Melanocyte of skin (primary cell): ENCODE measurements around the gene HOXA5. TPM values are rescaled to one million over a fixed set of nuclear protein-coding genes. Genes with fewer than 3 reads are reported as not detected.

Experiments
- total RNA-seq, 2 donors: library from RNA; depleted of rRNA; stranded (reverse); fragments of >200 nt; gene quantifications; 2 replicates each; pipeline ENCODE4 v1.2.3, GENCODE V29; 2012

HOXA5 gene
- under 1 TPM in 1 of 2 donors, not detected in 1; 0.33 TPM for total RNA-seq

DNA sequence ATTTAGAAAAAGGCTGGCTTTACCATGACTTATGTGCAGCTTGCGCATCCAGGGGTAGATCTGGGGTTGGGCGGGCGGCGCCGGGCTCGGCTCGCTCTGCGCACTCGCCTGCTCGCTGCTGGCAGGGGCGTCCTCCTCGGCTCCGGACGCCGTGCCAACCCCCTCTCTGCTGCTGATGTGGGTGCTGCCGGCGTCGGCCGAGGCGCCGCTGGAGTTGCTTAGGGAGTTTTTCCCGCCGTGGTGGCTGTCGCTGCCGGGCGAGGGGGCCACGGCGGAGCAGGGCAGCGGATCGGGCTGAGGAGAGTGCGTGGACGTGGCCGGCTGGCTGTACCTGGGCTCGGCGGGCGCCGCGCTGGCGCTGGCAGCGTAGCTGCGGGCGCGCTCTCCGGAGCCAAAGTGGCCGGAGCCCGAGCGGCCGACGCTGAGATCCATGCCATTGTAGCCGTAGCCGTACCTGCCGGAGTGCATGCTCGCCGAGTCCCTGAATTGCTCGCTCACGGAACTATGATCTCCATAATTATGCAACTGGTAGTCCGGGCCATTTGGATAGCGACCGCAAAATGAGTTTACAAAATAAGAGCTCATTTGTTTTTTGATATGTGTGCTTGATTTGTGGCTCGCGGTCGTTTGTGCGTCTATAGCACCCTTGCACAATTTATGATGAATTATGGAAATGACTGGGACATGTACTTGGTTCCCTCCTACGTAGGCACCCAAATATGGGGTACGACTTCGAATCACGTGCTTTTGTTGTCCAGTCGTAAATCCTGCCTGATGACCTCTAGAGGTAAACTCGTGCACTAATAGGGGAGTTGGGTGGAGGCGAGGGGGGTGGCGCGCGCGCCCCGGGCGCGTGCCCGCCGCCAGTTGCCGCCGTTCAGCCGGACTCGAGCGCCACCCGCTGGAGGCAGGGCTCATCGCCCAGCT lies at the start of gene HOXA5:
Gene HOXA5 (minus strand): TSS at position 659 of the 927 bp plus-strand sequence. CDS start 74 bp downstream, at position 585.

DNA sequence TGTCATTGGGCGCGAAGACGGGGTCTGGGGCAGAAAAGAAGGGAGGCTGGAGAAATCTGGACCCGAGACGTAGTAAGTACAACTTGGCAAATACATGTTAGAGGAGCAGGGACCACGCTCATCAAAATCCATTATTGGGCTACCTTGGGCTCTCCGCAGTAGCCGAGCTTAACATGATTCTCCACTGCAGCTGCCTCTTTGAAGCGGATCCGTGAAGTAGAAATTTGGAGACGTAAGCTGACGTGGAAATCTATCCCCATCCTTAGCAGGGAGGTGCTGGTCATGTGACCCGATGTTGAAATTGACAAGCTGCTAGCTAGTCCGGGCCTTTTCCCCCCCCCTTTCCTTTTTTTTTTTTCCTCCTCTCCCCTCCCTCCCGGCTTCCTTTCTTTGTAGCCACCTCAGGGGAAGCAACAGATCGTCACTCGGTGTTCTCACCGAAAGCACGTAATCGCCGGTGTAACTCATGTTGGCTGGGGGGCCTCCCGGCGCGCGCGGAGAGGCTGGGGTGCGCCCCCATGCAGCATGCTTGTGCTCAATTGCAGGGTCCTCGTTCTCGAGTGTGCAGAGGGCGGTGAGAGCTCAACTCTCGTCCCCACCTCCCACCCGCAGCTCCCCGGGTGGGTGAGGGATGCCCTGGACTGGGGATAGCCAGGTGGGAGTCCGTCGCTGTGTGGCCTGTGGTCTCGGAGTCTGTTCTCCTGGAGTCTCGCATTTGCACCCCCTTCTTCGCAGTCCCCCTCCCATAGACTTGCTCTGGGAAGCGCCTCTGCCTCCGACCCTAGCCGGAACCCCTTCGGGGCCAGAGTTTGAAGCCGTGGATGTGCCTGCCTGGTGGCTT lies 41.8 kb upstream of the HOXA5 start, which contains the start of gene HOXA11:
Gene HOXA11 (minus strand): TSS at position 220 of the 841 bp plus-strand sequence. CDS start 88 bp downstream, at position 132.

DNA sequence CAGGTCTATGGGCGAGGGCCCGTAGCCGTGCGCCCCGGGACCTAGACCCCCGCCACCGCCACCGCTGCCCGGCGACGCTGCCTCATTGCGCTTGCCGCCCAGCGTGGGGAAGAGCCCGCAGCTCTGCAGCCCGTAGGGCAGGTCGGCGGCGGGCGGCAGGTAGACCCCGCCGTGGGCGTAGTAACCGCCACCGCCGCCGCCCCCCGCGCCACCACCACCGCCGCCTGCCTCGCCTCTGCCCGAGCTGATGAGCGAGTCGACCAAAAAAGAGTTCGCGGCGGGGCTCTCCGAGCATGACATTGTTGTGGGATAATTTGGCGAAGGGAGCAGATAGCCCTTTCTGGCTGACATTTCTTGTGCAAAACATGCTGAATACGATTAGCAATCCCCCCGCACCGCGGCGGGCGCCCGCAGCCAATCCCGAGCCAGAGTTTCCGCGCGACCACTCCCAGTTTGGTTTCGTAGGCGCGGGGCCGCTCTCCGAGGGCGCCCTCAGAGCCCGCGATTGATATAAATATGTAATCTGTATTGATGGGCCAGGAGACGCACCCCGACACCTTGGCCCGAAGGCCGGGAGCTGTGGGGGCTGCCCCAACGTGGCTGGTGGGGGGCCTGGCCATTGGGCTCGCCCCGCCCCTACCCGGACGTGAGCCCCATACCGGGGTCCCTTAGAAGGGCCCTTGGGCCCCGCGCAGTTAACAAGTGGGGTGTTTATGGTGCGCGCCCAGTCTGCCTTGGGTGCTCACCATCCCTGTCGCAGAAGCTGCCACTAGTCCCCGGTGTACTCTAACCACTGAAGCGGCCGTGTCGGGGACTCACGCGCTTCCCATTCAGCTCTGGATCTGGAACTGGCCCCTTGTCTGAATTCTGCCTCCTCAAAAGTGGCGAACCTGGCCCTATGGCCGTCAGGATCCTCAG lies 30.7 kb upstream of the HOXA5 start, which contains the start of gene HOXA10:
Gene HOXA10 (minus strand): TSS at position 365 of the 918 bp plus-strand sequence. CDS start 14 bp downstream, at position 351.

DNA sequence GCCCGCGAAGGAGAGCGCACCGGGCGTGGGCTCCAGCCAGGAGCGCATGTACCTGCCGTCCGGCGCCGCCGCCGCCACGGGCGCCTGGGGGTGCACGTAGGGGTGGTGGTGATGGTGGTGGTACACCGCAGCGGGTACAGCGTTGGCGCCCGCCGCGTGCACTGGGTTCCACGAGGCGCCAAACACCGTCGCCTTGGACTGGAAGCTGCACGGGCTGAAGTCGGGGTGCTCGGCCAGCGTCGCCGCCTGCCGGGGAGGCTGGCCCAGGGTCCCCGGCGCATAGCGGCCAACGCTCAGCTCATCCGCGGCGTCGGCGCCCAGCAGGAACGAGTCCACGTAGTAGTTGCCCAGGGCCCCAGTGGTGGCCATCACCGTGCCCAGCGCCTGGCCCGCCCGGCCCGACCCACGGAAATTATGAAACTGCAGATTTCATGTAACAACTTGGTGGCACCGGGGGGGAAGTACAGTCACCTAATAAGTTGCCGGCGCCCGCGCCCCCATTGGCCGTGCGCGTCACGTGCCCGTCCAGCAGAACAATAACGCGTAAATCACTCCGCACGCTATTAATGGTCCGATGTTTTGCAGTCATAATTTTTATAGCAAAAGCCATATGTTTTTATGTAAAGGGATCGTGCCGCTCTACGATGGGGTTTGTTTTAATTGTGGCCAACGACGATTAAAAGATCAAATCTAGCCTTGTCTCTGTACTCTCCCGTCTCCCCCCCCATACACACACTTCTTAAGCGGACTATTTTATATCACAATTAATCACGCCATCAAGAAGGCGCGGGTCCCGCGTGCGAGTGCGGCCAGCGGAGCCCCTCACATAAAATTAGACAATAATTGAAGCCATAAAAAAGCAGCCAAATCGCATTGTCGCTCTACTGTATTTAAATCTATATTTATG lies 21.9 kb upstream of the HOXA5 start, which contains the start of gene HOXA9:
Gene HOXA9 (minus strand): TSS at position 449 of the 907 bp plus-strand sequence. CDS start 80 bp downstream, at position 369.

DNA sequence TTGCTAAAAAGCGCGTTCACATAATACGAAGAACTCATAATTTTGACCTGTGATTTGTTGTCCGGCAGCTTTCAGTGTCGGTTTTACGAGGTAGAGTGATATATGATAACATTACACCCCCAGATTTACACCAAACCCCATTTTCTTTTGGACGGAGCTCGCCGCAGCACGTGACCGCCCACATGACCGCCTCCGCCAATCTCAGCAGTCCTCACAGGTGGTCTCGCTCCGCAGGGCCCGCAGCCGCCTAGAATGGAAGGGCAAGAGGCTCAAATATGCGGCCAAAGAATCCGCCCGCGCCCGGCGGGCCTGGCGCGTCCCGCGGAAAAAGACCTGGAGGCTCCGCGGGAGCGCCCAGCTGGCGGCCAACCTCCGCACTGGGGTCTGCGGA lies 13.0 kb upstream of the HOXA5 start, which contains the start of gene HOXA7:
Gene HOXA7 (minus strand): TSS at position 168 of the 391 bp plus-strand sequence. CDS start 130 bp downstream, at position 38.

DNA sequence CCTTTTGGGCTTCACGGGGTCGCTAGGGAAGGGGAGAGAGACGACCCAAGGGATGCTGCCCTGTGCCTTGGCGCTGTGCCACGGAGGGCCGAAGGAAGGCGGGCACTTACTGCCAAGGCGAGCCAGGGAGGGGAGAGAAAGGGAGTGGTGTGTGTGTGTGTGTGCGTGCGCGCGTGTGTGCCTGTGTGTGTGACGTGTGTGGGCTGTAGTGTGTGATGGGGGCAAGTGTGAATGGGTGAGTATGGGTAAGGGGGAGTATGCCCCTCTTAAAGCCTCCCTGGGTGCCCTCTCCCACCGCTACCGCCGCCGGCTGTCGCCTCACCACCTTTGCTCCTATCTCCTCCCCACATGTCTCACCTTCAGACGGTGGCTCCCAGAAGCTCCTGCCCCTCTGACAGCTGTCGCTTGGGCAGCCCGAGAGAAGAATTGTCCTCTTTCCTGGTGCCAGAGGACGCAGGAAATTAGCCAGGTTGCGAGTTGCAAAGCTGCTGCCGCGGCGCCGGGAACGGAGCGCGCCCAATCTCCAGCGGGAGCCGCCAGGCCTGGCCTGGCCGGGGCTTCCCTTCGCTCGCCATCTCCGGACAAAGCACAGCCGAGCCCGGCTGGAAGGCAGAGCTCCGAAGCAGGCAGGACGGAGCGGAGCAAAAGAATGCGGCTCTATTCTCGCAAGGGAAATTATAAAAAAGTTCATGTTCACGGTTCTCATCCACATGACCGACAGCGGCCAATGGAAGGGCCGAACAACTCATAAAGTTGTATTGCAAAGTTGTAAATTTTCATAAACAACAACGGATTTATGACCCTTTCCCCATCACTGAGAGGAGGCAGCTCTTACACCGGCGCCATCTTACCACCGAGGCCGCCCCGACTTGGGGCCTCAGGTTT lies 8.7 kb upstream of the HOXA5 start, which contains the start of gene HOXA3:
Gene HOXA3 (minus strand): TSS at position 653 of the 885 bp plus-strand sequence. CDS start 41,943 bp downstream, outside the sequence.

DNA sequence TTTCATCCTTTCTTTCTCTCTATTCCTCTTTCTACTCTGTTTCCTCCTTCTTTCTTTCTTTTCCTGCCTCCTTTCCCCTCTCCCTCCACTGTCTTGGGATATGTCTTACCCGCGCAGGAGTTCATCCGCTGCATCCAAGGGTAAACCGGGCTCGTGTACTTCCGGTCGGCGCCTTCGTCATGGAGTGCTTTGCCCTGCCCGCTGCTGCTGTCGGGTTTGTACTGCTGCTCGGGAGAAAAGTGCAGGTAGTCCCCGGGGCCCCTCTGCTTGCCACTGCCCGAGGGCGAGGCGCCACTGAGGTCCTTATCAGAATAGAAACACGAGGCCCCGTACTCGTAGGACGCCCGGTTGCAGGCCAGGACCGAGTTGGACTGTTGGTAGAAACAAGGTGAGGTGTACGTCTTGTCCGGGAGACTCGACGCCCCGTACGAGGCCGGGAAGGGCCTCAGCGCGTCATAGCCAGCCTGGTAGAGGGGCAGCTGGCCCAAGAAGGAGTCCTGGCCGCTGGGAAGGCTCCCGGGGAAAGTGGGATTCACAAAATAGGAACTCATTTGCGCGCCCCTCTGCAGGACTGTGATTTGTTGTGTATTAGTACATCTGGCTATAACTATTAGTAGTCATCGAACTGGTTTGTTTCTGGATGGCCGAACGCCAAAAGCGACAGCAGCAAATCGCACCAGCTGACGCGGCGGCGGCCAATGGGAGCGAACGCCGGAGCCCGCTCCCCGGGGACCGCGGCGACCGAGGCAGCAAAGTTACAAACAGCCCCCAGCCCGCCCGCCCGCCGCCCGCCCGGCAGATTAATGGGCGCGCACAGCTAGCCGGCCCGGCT lies 3.9 kb upstream of the HOXA5 start, which contains the start of gene HOXA6:
Gene HOXA6 (minus strand): TSS at position 576 of the 832 bp plus-strand sequence. CDS start 25 bp downstream, at position 551.

DNA sequence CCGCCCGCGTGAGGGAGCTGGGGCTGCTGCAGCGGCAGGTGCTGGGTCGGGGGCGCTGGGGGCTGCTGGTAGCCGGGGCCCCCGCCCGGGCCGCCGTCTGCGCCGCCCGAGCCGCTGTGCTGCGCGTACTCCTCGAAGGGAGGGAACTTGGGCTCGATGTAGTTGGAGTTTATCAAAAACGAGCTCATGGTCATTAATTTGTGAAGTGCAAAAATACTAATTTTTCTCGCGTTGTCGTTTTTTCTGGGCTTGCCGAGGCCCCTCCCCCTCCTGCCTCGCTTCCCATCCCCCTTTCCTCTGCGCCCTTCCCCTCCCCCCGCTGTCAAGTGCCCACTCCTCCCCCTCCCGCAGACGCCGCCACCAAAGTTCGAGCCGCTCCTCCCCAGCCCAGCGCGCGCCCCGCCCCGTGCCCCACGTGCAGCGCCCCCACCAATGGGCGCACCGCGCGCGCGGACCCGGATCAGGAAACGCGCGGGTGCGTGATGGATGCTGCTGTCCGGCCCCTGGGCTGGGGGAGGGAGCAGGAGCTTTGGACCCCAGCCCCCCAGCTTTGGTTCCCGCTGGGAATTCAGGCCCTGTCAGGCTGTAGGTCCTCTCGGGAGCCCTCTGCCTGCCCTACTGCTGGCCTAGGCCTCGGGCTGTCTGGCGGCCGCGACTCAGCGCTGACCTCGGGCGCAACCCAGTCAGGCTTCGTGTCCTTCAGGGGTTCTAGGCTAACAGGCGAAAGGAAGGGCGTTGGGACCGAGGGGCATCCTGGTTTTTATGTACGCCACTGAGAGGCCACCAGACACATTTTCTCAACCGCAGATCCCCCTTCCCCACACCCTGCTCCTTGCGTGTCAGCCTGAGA lies 12.7 kb downstream of the HOXA5 start, which contains the start of gene HOXA4:
Gene HOXA4 (minus strand): TSS at position 218 of the 850 bp plus-strand sequence. CDS start 24 bp downstream, at position 194.

DNA sequence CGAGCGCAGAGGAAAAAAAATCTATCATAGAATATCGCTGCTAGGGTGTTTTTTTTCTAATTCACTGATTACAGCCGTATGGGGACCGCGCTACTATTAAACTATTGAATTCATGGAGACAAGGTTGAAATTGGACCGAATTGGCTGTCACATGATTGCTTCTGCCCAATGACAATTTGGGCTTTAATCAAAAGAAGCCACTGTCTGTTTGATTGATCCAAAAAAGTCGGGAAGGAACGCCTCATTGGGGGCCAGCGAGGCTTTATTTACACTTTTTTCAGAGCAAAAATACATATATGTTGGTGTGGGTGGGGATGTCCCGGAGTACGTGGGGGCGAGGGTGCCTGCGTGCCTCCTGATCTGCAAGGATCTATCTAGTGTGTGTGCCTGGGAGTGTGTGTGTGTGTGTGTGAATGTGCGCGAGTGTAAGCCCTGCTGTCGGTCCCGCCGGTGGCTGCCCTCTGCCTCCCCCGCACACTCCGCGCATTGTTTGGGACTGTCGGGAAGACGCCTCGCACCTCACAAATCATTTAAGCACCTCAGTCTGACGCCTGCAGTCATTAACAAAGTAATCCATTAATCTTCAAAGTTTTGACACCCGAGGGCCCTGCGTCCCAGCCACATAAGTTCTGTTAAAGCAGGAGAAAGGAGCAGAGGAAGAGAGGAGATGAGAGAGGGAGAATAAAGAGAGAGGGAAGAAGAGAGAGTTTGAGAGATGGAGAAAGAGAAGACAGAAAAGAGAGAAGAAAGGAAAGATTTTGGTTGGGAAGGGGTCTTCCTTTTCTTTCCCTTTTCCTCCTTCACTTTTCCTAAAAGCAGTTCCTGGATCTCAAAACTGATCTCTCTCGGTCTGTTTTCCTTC lies 40.7 kb downstream of the HOXA5 start, which contains the start of gene HOXA2:
Gene HOXA2 (minus strand): TSS at position 103 of the 862 bp plus-strand sequence. CDS start 183 bp downstream, outside the sequence.

DNA sequence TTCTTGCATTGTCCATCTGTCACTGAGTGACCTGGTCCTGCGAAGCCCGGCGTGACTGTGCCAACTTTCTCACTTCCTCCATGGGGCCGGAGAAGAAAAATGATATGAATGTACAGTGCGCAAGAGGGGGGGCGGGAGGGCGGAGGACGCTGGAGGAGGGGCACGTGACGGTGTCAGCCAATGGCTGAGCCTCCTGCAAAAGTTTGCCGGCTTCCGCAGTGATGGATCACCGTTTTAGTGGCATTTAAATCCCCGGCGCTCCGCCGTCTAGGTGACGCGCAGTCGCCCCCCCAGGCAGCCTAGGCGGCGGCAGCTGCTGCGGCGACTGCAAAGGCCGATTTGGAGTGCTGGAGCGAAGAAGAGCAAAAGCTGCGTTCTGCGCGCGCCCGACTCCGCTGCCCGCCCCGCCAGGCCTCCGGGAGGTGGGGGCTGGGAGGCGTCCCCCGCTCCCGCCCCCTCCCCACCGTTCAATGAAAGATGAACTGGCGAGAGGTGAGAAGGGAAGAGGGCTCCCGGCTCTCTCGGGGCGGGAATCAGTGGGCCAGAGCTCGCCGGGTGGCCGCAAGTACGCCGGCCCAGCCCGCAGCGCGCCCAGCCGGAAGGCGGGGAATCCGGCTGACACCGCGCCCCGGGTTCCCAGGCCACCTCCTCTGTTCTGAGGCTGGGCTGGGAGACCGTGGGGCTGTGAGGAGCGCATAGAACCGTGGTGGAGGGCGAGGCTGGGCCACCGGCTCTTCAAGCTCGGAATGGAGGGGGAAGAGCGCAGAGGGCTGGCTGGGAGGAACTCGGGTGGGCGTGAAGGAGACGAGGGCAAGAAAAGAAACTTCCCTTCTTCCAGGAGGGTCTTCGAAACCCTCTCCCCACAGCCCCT lies 47.3 kb downstream of the HOXA5 start, which contains the start of gene HOXA1:
Gene HOXA1 (minus strand): TSS at position 104 of the 871 bp plus-strand sequence. CDS start 88 bp downstream, at position 16.

